ENCODE data around the gene DPP6.
"Not testable (repeated sequence)": the region's sequence is repeated elsewhere in the genome, so short reads cannot be mapped to it uniquely, and the experiment has no call there.

Gene DPP6

DNA sequence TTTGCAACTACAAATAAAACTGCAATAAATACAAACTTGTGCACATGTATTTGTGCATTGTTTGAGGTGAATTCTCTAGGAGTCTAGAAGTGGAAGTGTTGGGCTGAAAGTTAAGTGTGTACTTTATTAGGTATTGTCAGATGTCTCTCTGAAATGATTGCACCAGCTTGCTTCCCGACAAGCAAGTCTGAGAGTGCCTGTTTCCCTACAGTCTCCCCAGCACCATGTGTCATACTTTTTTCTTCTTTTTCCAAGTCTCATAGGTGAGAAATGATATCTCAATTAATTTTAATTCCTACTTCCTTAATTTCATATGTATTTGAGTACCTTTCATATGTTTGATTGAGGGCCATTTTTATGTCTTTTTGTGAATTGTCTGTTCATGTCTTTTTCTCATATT lies 614.6 kb downstream of the DPP6 start:
- DNase-seq (ENCODE audit: low read depth) = no peak

DNA sequence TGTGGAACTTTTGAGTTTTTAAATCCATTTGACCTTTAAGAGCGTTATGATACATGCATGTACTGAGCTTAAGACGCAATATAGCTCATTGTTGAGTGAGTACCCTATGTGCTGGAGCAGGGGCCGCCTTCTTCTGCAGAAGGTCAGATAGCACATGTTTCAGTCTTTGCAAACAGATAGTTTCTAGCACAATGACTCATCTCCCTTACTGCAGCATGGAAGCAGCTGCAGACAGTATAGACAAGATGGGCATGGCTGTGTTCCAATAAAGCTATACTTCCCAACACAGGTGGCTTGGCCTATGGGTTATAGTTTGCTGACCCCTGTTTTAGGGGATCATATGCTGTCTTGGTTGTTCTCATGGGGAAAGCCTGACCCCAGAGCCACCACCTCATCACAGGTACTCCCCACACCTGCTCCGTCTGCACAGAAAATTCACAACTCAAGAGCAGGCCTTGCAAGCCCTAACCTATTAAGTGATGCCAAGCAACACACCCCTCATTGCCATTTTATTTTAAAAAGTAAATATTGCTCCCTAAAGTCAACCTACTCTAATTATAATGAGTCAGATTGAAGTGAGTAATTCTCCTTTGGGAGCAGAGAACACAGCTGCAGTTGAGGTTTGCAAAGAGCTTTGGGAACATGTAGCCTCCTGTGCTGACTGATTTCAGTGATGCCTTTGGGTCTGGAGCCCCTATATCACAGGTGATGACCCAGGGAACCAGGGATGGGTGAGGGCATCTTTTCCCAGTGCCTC lies 620.6 kb downstream of the DPP6 start:
- no peak for DNase-seq (ENCODE audit: low read depth)

DNA sequence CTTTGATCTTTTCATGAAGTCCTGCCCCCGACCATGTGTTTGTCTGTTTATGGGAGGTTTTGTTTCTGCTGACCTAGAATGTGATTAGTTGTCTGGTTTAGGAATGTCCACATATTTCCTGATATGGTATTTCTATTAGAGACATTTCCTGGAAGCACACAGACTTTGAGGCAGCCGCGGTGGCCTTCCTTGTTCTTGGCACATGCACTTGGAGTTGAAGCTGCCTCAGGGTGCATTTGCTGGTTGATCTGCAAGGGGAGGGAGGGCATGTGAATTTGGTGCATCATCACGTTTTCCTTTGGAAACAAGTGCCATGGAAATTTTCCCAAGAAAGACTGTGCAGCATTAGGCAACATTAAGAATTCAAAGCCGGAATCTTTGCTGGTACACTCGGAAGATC lies 622.0 kb downstream of the DPP6 start:
- no peak for DNase-seq (ENCODE audit: low read depth)

DNA sequence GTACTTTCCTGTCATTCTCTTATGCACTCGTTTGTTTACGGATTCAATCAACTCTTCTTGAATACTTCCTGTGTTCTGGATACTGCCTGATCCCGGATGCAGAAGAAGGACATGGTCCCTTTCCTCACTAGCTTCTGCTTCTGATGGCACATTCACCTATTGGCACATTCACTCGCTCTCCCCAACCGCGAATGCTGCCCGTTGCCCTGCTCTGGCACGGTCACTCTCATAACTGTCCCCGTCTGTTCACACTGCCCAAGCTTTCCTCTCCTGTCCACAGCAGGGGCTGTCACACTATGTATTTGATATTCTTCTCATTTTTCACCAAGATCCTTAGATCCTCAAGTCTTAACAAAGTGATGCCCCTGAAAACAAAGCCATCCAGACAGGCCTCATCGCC lies 623.4 kb downstream of the DPP6 start:
- no peak for DNase-seq (ENCODE audit: low read depth)

DNA sequence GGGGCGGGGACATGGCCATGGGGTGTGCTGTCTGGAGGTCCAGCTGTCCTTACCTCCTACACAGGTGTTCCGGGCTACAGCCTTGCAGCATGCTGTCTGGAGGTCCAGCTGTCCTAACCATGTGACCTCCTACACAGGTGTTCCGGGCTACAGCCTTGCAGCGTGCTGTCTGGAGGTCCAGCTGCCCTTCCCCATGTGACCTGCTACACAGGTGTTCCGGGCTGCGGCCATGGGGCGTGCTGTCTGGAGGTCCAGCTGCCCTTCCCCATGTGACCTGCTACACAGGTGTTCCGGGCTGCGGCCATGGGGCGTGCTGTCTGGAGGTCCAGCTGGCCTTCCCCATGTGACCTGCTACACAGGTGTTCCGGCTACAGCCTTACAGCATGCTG lies 623.8 kb downstream of the DPP6 start:
- DNase-seq (ENCODE audit: low read depth) = not testable (repeated sequence)

DNA sequence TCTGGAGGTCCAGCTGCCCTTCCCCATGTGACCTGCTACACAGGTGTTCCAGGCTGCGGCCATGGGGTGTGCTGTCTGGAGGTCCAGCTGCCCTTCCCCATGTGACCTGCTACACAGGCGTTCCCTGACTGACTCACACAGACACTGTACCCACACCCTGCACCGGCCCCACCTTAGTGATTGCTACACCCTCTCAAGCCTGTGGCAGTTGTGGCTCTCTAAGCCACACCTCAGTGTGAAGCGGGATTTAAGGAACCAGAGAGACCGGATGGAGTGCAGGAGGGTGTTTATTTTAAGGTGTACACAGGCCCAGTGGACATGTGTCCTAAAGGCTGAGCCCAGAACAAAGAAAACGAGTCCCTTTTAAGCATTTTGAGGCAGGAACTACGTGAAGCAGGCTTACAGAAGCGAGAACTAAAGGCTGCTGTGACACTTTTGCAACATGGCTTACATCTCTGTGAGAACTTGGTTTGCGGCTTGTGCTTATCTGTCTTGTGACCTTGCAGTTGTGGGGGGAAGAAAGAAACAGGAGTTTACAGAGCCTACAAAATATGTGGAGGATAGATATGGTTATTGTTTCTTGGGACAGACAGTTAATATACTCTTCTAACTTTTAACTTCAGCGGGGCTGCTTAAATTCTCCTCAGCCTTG lies 624.4 kb downstream of the DPP6 start:
- DNase-seq (ENCODE audit: low read depth) = no peak

DNA sequence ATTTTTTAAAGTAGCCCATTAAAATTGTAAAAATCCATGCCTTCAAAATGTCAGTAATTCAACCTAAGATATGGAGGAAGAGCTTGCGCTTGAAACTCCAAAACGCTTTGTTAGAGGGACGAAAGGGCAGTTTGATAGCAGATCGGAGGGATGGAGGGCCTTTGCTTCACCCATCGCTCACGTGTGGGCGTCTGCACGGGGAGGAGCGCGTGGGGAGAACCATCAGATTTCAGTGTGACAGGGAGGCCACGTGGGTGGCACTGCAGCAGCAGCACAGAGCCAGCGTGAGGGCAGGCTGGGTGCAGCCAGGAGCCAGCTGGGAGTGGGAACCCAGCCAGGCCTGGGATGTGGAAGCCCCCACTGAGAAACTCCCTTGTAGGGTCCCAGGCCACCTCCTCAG lies 625.3 kb downstream of the DPP6 start:
- DNase-seq (ENCODE audit: low read depth) = no peak

DNA sequence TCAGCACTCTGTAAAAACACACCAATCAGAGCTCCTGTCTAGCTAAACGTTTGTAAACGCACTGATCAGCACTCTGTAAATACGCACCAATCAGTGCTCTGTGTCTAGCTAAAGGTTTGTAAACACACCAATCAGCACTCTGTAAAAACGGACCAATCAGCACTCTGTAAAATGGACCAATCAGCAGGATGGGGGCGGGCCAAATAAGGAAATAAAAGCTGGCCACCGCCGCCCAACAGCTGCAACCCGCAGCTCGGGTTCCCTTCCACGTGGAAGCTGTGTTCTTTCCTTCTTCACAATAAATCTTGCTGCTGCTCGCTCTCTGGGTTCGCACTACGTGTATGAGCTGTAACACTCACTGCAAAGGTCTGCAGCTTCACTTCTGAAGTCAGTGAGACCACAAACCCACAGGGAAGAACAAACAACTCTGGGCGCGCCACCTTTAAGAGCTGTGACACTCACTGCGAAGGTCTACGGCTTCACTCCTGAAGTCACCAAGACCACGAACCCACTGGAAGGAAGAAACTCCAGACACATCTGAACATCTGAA lies 625.9 kb downstream of the DPP6 start:
- not testable (repeated sequence) for DNase-seq (ENCODE audit: low read depth)

DNA sequence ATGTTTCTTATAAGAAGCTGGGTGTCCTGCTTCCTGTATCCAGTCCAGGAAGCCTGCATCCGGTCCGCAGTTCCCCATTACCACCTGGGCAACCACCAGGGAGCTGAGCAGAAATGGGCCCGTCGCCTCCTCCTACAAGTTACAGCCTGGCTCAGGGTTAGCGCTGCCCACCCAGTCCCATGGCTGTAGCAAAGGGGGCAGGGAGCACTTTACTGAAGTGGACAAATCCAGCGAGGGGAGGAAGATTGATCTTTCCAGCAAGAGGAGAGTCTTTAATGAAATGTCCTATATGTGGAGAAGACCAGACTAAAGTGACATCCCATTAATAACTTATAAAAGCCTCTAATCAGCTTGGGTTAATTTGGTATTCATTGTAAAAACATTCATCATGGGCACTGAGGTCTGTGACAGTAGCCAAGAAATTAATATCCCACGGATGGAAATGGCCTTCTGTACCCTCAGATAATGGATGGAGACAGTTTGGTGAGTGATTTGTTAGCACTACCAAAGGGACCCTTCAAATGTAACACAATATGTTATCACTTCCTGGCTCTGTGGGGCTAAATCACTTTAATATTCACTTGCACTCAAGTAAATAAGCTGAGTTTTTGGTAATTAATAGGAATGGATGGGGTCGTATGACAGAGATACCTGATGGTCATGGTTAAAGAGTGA lies 627.3 kb downstream of the DPP6 start:
- no peak for DNase-seq (ENCODE audit: low read depth)

DNA sequence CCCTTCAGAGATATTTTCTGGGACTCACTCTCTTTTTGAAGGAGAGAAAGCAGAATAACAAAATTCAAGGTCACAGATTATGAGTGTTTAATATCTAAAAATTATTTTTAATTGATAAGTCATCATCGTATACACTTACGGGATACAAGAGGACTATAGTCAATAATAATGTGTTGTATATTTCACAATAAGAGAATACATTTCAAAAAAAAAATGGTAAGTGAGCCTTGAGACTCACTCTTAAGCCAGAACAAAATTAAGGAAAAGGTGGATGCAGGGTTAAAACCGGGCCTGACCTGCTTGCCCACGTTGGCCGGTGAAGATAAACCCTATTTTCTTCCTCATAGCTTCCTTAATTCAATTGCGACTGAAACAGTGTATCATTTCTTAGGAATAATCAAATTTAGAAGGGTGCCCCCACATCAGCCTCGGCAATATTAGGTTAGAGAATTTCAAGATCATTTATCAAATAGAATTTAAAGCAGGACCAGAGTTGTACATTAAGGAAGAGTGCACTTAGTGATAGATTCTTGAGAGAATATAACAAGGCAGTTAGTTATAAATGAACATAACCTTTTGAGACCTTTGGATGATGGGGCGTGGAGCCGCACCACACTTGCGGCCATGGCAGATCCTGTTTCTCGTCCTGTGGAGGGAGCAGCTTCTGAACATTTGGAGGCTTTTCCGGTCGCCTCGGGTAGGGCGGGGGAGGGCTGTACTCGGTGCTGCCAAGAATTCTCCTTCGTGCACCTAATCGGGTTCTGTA lies 628.9 kb downstream of the DPP6 start:
- no peak for DNase-seq (ENCODE audit: low read depth)

DNA sequence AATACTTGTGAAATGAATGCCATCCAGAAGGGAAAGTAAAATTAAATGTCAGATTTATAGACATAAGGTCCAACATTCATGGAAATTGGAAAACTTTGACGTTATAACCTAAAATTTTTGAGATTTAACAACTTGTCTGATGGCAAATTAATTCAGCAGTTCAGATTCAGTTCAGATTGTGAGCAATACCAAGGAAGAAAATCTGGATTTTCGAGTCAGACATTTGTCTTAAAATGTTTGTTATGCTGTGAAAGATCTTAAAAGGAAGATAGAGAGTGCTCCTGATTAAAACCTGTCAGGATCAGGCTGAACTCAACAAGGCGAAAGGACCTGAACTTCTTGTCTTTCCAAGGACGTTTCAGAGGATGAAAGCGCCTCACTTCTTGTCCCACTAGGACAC lies 629.8 kb downstream of the DPP6 start:
- DNase-seq (ENCODE audit: low read depth) = no peak

DNA sequence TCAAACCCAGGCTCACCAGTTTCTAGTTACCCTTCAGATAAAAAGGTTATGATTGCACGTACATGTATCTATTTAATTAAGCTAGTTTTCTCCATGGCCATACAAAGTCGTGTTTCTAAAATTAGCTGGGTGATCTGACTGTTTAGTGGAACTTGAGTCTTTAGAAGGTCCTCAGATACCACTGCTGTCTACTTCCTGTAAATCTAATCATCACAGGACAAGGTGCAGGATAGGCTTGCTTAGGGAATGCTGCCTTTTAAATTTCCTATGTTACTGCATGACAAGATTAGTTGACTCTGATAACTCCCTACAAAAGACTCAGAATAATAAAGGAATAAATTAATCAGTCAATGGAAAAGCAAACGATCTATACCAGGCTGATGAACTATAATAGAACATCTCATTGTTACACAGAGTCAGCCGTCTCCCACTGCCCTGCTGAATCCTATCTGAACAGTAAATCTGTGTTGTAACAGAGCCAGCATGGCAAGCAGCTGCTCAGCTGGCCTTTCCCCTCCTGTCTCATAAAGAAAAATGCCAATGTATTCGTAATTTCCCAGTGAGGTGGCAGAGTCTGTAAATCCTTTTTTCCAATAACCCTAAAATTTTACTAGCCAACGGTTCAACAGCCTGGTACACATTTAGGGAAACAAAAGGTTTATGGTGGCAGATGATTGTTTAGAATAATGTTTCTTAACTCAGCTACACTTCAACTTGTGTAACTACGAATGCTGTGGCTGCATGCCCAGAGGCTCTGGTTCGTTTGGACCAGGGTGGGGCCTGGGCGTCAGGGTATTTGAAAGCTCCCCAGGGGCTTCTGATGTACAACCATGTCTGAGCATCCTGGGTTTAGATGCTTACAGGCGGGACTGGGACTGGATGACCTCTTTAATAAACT lies 632.7 kb downstream of the DPP6 start:
- DNase-seq (ENCODE audit: low read depth) = no peak

DNA sequence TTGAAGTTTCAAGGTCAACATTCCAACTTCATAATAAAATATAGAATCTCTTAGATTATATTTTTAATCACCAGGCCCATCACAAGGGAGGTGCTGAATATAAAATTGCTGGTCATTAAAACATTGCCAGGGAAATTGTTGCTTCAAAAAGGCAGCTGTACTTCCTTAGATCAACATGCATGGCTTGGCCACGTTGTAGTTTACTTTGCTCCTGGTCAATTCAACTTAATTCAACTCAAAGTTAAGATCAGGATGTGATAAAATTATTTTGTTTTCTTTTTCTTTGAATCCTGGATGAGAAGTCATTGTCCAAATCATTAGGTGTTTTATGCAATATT lies 633.3 kb downstream of the DPP6 start:
- no peak for DNase-seq (ENCODE audit: low read depth)

DNA sequence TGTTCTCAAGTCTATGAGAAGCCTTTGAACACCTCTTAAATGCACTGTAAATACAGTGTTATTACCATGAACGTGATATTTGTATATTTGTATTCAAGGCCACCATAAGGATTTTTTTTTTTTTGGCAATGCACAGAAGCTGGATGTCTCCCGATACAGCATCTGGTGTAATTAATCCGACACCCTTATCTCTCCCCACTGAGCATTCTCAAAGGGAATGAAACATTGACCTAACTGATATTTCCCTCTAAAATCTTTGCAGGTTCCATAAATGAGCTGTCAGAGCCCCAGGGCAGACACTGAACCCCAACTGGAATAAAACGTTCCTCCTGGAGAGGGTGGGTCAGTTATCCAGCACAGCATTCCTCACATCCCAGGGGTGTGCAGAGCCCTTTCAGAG lies 634.1 kb downstream of the DPP6 start:
- DNase-seq (ENCODE audit: low read depth) = no peak

DNA sequence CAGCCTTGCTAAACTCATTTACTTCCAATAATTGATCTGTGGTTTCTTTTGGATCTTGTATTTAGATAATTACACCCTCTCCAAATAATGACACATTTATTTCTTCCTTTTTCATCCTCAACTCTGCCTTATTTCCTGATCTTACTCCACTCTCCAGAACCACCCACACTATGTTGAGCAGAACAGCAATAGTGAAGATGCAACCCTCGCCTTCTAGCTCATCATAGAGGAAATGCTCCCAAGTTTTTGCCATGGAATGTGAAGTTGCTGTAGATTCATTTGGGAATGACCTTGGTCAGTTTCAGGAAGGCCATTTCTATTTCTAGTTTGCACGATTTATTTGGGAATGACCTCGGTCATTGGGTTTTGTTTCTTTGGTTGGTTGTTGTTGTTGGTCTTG lies 636.8 kb downstream of the DPP6 start:
- no peak for DNase-seq (ENCODE audit: low read depth)

DNA sequence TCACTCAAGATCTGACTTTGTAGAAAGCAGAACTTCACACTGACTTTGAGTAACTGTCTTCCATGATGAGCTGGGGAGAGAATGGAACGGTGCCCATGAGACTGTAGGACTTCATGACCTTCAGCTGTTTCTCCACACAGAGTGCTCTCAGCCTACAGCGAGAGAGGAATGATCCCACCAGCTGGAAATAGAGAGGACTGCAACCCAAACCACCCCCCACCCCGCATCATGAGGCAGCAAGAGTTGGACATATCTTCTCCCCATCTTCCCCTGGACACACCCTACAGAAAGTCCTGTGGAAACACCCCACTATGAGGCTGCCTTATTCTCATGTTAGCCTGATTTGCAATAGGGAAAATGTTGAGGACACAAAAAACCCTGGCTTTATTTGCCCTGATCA lies 638.2 kb downstream of the DPP6 start:
- no peak for DNase-seq (ENCODE audit: low read depth)

DNA sequence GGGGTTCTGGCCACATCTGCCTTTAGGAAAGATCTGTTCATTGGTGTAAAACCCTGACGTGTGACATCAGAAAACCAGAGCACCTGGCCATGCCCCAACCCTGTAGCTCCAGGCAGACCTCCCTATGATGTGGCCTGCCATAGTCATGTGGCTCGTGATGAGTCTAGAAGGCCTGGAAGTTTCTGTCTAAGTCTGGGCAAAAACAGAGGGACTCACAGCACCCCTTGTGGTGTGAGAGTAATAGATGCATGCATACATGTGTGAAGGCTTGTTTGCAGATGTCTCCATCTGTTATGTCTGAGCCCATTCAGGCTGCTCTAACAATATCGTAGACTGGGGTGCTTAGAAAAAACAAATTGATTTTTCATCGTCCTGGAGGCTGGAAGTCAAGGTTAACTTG lies 641.5 kb downstream of the DPP6 start:
- no peak for DNase-seq (ENCODE audit: low read depth)

DNA sequence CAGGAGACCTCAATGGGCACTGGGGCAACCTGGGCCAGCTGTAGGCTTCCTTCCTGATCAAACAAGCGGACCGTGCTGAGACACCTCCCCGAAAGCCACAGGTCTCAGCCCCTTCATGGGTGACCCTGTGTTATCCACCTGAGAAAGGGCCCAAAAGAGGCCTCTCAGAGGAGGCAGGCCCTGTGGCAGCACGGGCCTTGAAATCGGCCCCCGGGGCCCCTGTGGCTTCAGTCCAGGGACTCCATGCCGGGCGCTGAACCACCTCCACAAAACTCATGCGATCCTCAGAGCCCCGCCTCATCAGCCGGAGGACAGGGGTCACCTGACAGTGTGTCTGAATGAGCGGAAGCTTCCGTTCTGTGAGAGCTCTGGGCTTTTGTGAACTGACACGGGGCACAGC lies 643.6 kb downstream of the DPP6 start:
- no peak for DNase-seq (ENCODE audit: low read depth)

DNA sequence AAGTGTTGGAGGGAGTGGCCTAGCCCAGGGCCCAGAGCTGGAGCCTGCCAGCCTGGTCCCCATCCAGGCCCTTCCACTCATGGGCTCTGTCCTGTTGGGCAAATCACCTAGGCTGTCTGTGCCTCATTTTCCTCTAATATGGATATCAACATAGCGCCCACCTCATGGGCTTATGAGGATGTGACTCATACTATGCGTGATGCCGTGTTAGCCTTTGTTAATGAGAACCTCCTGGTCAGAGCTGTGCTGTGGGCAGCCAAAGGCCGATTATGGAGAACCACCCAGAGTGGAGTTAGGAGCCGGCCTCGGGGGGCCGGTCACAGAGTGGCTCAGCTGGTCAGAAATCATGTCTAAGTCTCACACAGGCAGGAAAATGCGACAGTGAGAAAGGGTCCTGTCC lies 644.4 kb downstream of the DPP6 start:
- DNase-seq (ENCODE audit: low read depth) = no peak

DNA sequence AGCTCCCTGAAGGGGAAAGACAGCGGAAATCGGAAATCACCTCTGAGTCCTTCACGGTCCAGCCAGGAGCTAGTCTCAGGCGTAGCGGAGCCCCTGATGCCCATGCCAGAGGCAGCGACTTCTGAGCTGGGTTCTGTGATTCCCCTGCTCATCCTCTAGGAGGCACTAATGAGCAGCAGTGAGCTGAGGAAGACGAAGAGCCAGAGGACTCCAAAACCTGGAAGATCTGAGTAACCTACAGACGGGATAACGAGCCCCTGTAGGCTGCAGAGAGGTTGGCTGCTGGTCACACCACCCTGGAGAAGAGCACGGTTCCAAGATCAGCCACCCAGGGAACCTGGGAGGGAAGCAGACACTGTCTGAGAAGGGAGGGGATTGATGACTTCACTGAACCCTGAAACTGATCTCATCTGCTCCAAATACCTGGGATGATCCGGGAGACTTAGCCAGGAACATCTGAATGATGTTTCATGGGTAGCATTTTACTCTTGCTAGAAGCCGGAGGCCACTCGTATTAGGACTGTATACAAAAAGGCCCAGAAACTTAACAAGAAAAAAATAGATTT lies 646.6 kb downstream of the DPP6 start:
- no peak for DNase-seq (ENCODE audit: low read depth)

DNA sequence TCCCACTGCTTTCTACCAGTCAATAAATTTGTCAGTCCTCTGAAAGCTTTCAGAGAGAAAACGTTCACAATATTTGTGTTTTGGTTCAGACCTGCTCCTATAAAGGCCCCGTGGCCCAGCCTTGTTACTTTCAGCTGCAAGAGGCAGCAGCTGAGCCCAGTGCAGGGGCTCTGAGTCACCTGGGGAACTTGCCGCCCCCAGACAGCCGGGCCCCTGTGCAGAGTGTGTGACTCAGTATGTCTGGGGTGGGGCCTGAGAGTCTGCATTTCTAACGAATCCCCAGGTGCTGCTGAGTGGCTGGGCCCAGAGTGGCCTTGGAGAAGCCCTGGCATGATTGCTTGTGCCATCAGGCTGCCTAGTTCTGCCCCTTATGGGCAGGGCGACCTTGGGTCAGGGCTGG lies 647.2 kb downstream of the DPP6 start:
- no peak for DNase-seq (ENCODE audit: low read depth)

Data from fibroblast of the conjunctiva (primary cell).